GM20000 (cell line): ENCODE results near the gene PNMA5.
"Not testable (repeated sequence)": the region's sequence is repeated elsewhere in the genome, so short reads cannot be mapped to it uniquely, and the experiment has no call there.

Experiments used
- DNase-seq: peaks from one replicate; pipeline ENCODE4 v3.0.0; 2012; ENCODE audit warnings: low spot score
- CTCF ChIP-seq: IDR thresholded peaks from 2 replicates; pipeline ENCODE4 v1.5.1; 2012; ENCODE audit warnings: mild to moderate bottlenecking, control low read depth; ENCODE audit errors: extremely low read depth, missing control alignments

The PNMA5 gene

DNA sequence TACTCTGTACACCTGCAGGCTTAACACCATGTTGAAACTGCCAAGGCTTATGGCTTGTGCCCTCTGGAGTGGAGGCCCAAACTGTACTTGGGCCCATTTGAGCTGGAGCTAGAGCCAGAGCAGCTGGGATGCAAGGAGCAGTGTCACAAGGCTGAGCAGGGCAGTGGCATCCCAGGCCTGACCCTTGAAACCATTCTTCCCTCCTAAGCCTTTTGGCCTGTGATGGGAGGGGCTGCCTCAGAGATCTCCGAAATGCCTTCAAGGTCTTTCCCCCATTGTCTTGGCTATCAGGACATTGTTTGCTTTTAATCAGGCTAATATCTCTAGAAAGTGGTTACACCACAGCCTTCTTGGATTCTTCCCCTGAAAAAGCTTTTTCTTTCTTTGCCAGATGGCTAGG lies 10.9 kb upstream of the PNMA5 start:
- no peak for TF ChIP-seq CTCF
- no peak for DNase-seq

DNA sequence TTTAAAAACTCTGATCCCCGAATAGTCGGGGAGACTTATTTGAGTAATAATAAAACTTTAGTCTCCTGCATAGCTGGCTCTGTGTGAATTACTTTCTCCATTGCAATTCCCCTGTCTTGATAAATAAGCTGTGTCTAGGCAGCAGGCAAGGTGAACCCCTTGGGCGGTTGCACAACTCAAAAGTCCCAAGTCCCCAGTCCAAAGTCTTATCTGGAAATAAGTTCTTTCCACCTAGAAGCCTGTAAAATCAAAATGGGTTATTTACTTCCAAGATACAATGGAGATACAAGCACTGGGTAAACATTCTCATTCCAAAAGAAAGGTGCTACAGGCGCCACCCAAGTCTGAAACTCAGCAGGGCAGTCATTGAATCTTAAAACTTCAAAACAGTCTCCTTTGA lies 10.1 kb upstream of the PNMA5 start:
- no peak for DNase-seq

GRCh38 chrX:153002182-153002581 lies 8.3 kb upstream of the PNMA5 start:
- not testable (repeated sequence) for DNase-seq

More for the DNA sequence above, 10.1 kb upstream of the PNMA5 start:
- TF ChIP-seq CTCF: no peak

DNA sequence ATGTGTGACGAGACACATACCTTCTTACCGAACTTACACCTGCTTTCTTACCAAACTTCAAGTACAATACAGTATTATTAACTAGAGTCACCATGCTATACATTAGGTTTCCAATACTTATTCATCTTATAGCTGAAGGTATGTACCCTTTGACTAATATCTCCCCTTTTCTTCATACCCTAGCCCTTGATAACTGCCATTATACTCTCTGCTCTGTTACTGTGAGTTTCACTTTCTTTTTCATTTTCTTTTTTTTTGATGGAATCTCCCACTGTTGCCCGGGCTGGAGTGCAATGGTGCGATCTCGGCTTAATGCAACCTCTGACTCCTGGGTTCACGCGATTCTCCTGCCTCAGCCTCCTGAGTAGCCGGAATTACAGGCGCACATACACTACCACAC lies 3.4 kb upstream of the PNMA5 start:
- no peak for DNase-seq
- TF ChIP-seq CTCF: no peak

DNA sequence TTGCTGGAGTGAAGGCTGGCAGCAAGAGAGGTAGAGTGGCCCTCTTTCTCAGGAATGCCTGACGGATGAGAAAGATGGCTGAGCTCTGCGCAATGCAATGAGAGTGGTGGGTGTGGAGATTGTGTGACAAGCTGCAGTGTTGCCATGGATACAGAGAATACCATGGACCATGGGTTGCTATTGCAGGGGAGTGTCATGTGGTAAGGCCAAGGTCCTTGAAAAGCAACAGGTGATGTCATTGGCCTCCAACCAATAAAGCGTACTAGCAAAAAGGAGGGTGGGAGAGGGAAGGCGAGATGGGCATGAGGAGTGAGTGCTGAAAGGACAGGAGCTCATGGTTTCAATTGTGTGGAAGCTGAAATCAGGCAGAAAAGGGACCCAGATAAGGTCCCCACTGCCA lies 1.8 kb downstream of the PNMA5 start:
- DNase-seq: no peak

GRCh38 chrX:152991123-152991522 lies 2.8 kb downstream of the PNMA5 start:
- DNase-seq: no peak
- TF ChIP-seq CTCF: no peak

More for the DNA sequence above, 1.8 kb downstream of the PNMA5 start:
- no peak for TF ChIP-seq CTCF

- DNase-seq: peak; percentile 25
- TF ChIP-seq CTCF: no peak
Measured at GRCh38 chrX:152989292-152989658, 4.6 kb downstream of the PNMA5 start.

GRCh38 chrX:152988536-152989291 lies 5.2 kb downstream of the PNMA5 start:
- TF ChIP-seq CTCF: no peak
- DNase-seq: peak; percentile 35
